ENCODE data around the gene SNCA.

GRCh38 chr4:89751416-89751815 lies 85.5 kb downstream of the SNCA start:
- TF ChIP-seq CTCF (conservative IDR thresholded peaks at IDR 0.05; ENCODE audit: low read depth, low read length) = no peak
- TF ChIP-seq EZH2 (IDR thresholded peaks at IDR 0.05; ENCODE audit: borderline replicate concordance, low read depth, low read length, poor library complexity, severe bottlenecking) = no peak

Data from A673 (cell line).